Measurements from ENCODE around the gene PRMT7.

The PRMT7 gene

GRCh38 chr16:68386628-68387027 is 75.8 kb downstream of the PRMT7 start:
- H3K4me1 ChIP-seq (ENCODE audit: control insufficient read depth in 1 of 2, insufficient read depth in 2 of 2, low read length in 2 of 2): peaks cover 0 to 3% of the 10 kb centered on the region in 2 experiments
- H3K27me3 ChIP-seq (ENCODE audit: insufficient read depth, low read length): no peaks in the 10 kb centered on the region
- no peak overlapping the region for H3K4me2 ChIP-seq (ENCODE audit: low read length)
- H3K9ac ChIP-seq (ENCODE audit: low read length): no peak overlapping the region
- no peak overlapping the region for H4K12ac ChIP-seq (ENCODE audit: low read depth, low read length)
- no peak overlapping the region for H2BK12ac ChIP-seq (ENCODE audit: low read length)
- peaks cover 2% of the 10 kb centered on the region for H3K9me3 ChIP-seq (ENCODE audit: insufficient read depth, low read depth, low read length)
- no peaks in the 10 kb centered on the region for H3K36me3 ChIP-seq (ENCODE audit: control insufficient read depth in 1 of 2, insufficient read depth in 2 of 2, low read length in 2 of 2)
- H3K23ac ChIP-seq (ENCODE audit: low read length): no peak overlapping the region
- H3K79me2 ChIP-seq (ENCODE audit: control insufficient read depth, insufficient read depth, low read length, poor library complexity): no peaks in the 10 kb centered on the region
- H3K14ac ChIP-seq (ENCODE audit: low read length): no peak overlapping the region
- DNase-seq: no peak
- H2BK5ac ChIP-seq (ENCODE audit: low read depth, low read length, poor library complexity): no peak overlapping the region
- no peak overlapping the region for H2AFZ ChIP-seq (ENCODE audit: insufficient read depth, low read length, poor library complexity)
- no CpG with 5 or more reads among the region's 14 CpGs for WGBS (ENCODE audit: extremely low coverage, insufficient coverage, insufficient read length)
- no peak overlapping the region for H2BK120ac ChIP-seq (ENCODE audit: insufficient read depth, low read length, poor library complexity)
- no peak overlapping the region for H3K18ac ChIP-seq (ENCODE audit: low read length)
- H2AK5ac ChIP-seq (ENCODE audit: low read length): no peak overlapping the region
- no peak overlapping the region for H3K4me3 ChIP-seq (ENCODE audit: low read depth, low read length)
- H3K4ac ChIP-seq (ENCODE audit: low read depth, low read length): no peak overlapping the region
- H3K79me1 ChIP-seq (ENCODE audit: low read length): no peaks in the 10 kb centered on the region
- no peak overlapping the region for H4K8ac ChIP-seq (ENCODE audit: low read depth, low read length)
- H4K91ac ChIP-seq (ENCODE audit: low read depth, low read length): no peak overlapping the region
- H3K27ac ChIP-seq (ENCODE audit: low read depth, low read length): no peak overlapping the region

GRCh38 chr16:68387301-68387700 is 76.5 kb downstream of the PRMT7 start:
- Histone ChIP-seq H2AFZ (ENCODE audit: insufficient read depth, low read length, poor library complexity) (no peak overlapping the region), H4K12ac (ENCODE audit: low read depth, low read length) (no peak overlapping the region), H3K79me1 (ENCODE audit: low read length) (no peaks in the 10 kb centered on the region), H3K4me1 (ENCODE audit: control insufficient read depth in 1 of 2, insufficient read depth in 2 of 2, low read length in 2 of 2) (peaks cover 0 to 3% of the 10 kb centered on the region in 2 experiments), H3K27ac (ENCODE audit: low read depth, low read length) (no peak overlapping the region), H2BK12ac (ENCODE audit: low read length) (no peak overlapping the region), H2BK5ac (ENCODE audit: low read depth, low read length, poor library complexity) (no peak overlapping the region), H4K8ac (ENCODE audit: low read depth, low read length) (no peak overlapping the region), H3K9me3 (ENCODE audit: insufficient read depth, low read depth, low read length) (peaks cover 2% of the 10 kb centered on the region), H3K4ac (ENCODE audit: low read depth, low read length) (no peak overlapping the region), H2AK5ac (ENCODE audit: low read length) (no peak overlapping the region), H3K27me3 (ENCODE audit: insufficient read depth, low read length) (no peaks in the 10 kb centered on the region), H4K91ac (ENCODE audit: low read depth, low read length) (no peak overlapping the region), H2BK120ac (ENCODE audit: insufficient read depth, low read length, poor library complexity) (no peak overlapping the region), H3K36me3 (ENCODE audit: control insufficient read depth in 1 of 2, insufficient read depth in 2 of 2, low read length in 2 of 2) (no peaks in the 10 kb centered on the region), H3K4me2 (ENCODE audit: low read length) (no peak overlapping the region), H3K9ac (ENCODE audit: low read length) (no peak overlapping the region), H3K18ac (ENCODE audit: low read length) (no peak overlapping the region), H3K79me2 (ENCODE audit: control insufficient read depth, insufficient read depth, low read length, poor library complexity) (no peaks in the 10 kb centered on the region), H3K23ac (ENCODE audit: low read length) (no peak overlapping the region), H3K4me3 (ENCODE audit: low read depth, low read length) (no peak overlapping the region), H3K14ac (ENCODE audit: low read length) (no peak overlapping the region)
- WGBS (ENCODE audit: extremely low coverage, insufficient coverage, insufficient read length): no CpG with 5 or more reads among the region's 9 CpGs
- no peak for DNase-seq

GRCh38 chr16:68388124-68388523 is 77.3 kb downstream of the PRMT7 start:
- Histone ChIP-seq H3K9me3 (ENCODE audit: insufficient read depth, low read depth, low read length) (peaks cover 2% of the 10 kb centered on the region), H2BK12ac (ENCODE audit: low read length) (no peak overlapping the region), H3K9ac (ENCODE audit: low read length) (no peak overlapping the region), H3K4ac (ENCODE audit: low read depth, low read length) (no peak overlapping the region), H2BK120ac (ENCODE audit: insufficient read depth, low read length, poor library complexity) (no peak overlapping the region), H3K4me2 (ENCODE audit: low read length) (no peak overlapping the region), H3K4me1 (ENCODE audit: control insufficient read depth in 1 of 2, insufficient read depth in 2 of 2, low read length in 2 of 2) (peaks cover 0 to 3% of the 10 kb centered on the region in 2 experiments), H2BK5ac (ENCODE audit: low read depth, low read length, poor library complexity) (no peak overlapping the region), H3K23ac (ENCODE audit: low read length) (no peak overlapping the region), H3K27me3 (ENCODE audit: insufficient read depth, low read length) (no peaks in the 10 kb centered on the region), H3K14ac (ENCODE audit: low read length) (no peak overlapping the region), H3K36me3 (ENCODE audit: control insufficient read depth in 1 of 2, insufficient read depth in 2 of 2, low read length in 2 of 2) (no peaks in the 10 kb centered on the region), H3K79me1 (ENCODE audit: low read length) (no peaks in the 10 kb centered on the region), H3K27ac (ENCODE audit: low read depth, low read length) (no peak overlapping the region), H3K79me2 (ENCODE audit: control insufficient read depth, insufficient read depth, low read length, poor library complexity) (no peaks in the 10 kb centered on the region), H3K18ac (ENCODE audit: low read length) (no peak overlapping the region), H2AK5ac (ENCODE audit: low read length) (no peak overlapping the region), H2AFZ (ENCODE audit: insufficient read depth, low read length, poor library complexity) (no peak overlapping the region), H4K8ac (ENCODE audit: low read depth, low read length) (no peak overlapping the region), H4K12ac (ENCODE audit: low read depth, low read length) (no peak overlapping the region), H4K91ac (ENCODE audit: low read depth, low read length) (no peak overlapping the region), H3K4me3 (ENCODE audit: low read depth, low read length) (no peak overlapping the region)
- WGBS (ENCODE audit: extremely low coverage, insufficient coverage, insufficient read length): no CpG with 5 or more reads among the region's 3 CpGs
- no peak for DNase-seq

DNA sequence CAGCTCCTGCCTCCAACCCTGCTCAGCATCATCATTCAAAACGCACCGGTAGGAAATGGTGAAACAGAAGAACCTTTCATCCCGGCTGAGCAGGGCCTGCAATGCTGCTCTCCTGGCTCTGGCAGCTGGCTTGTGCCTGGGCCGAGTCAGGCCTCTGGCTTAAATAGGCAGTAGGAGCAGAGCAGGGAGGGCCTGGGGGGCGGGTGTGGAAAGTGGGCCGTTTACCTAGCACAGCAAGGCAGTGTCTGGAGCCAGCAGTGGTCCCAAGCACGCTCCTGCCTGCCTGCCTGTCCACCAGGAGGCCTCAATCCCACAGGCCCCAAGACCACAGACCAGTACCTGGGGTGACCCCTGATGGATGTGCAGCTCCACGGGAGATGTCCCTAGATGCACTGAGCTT is 78.2 kb downstream of the PRMT7 start:
- WGBS (ENCODE audit: extremely low coverage, insufficient coverage, insufficient read length): no CpG with 5 or more reads among the region's 8 CpGs
- H2AFZ ChIP-seq (ENCODE audit: insufficient read depth, low read length, poor library complexity): no peak overlapping the region

More for the DNA sequence above, 78.2 kb downstream of the PRMT7 start:
- H3K27ac ChIP-seq (ENCODE audit: low read depth, low read length): no peak overlapping the region
- no peak overlapping the region for H4K91ac ChIP-seq (ENCODE audit: low read depth, low read length)
- H3K9me3 ChIP-seq (ENCODE audit: insufficient read depth, low read depth, low read length): peaks cover 2% of the 10 kb centered on the region
- H2AK5ac ChIP-seq (ENCODE audit: low read length): no peak overlapping the region
- H2BK12ac ChIP-seq (ENCODE audit: low read length): no peak overlapping the region
- no peaks in the 10 kb centered on the region for H3K27me3 ChIP-seq (ENCODE audit: insufficient read depth, low read length)
- H3K23ac ChIP-seq (ENCODE audit: low read length): no peak overlapping the region
- H4K8ac ChIP-seq (ENCODE audit: low read depth, low read length): no peak overlapping the region
- H3K14ac ChIP-seq (ENCODE audit: low read length): no peak overlapping the region
- H3K4ac ChIP-seq (ENCODE audit: low read depth, low read length): no peak overlapping the region
- no peaks in the 10 kb centered on the region for H3K36me3 ChIP-seq (ENCODE audit: control insufficient read depth in 1 of 2, insufficient read depth in 2 of 2, low read length in 2 of 2)
- no peak overlapping the region for H2BK5ac ChIP-seq (ENCODE audit: low read depth, low read length, poor library complexity)
- no peak overlapping the region for H3K4me3 ChIP-seq (ENCODE audit: low read depth, low read length)
- H3K18ac ChIP-seq (ENCODE audit: low read length): no peak overlapping the region
- DNase-seq: no peak
- H2BK120ac ChIP-seq (ENCODE audit: insufficient read depth, low read length, poor library complexity): no peak overlapping the region
- no peak overlapping the region for H3K4me2 ChIP-seq (ENCODE audit: low read length)
- H3K79me1 ChIP-seq (ENCODE audit: low read length): no peaks in the 10 kb centered on the region
- no peak overlapping the region for H3K9ac ChIP-seq (ENCODE audit: low read length)
- no peak overlapping the region for H4K12ac ChIP-seq (ENCODE audit: low read depth, low read length)
- peaks cover 0 to 3% of the 10 kb centered on the region in 2 experiments for H3K4me1 ChIP-seq (ENCODE audit: control insufficient read depth in 1 of 2, insufficient read depth in 2 of 2, low read length in 2 of 2)
- no peaks in the 10 kb centered on the region for H3K79me2 ChIP-seq (ENCODE audit: control insufficient read depth, insufficient read depth, low read length, poor library complexity)
